Activated CD8-positive, alpha-beta memory T cell treated with anti-CD3 and anti-CD28 coated beads, Interleukin-2, amount 50 U/mL, for 1 hour (primary cell): Measurements from ENCODE around the gene LHPP.

Source experiments
- DNase-seq: peaks from one replicate; pipeline ENCODE4 v3.0.0-alpha.2; 2020; ENCODE audit errors: extremely low read depth

LHPP gene

GRCh38 chr10:124447751-124448466, 13.7 kb upstream of the LHPP start:
- no peak for DNase-seq

- DNase-seq: no peak
These were observed 12.9 kb upstream of the LHPP start for GRCh38 chr10:124448696-124449169.

DNA sequence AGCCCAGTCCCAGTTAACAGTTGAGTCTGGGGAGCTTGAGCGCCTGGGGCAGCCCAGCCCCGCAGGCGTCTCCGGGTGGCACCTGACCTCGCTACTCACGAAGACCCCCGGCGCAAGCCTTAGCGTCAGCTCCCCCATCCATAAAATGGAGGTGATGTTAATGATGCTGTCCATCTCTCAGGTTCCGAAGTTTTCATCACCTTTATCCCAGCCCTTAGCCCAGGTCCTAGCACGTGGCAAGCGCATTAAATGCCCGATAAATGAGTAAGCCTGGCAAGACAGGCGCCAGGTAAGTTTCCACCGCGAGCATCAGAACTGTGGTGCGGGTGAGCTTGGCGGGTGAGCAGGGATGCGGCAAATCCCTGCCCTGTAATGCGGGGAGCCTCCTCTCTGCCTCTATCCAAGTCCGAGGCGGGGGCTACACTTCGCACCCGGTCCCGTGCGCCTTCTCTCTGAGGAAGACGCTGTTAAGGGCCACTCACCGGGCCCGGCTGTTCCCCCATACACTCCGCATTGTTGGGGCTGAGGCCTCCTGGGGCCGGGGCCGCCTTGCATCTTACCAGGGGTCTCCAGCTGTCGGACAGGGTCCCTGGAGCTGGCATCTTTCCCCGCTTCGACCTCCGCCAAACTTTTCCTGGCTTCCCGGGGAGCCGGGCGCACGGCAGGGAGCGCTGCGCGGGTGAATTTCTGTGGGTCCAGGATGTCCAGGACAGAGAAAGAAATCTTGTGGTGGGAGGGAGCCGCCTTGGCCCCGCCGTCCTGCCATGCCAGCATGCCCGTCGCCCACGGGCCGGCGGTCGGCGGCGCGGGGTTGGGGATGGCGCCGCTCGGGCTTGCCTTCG, 12.2 kb upstream of the LHPP start:
- no peak for DNase-seq

DNA sequence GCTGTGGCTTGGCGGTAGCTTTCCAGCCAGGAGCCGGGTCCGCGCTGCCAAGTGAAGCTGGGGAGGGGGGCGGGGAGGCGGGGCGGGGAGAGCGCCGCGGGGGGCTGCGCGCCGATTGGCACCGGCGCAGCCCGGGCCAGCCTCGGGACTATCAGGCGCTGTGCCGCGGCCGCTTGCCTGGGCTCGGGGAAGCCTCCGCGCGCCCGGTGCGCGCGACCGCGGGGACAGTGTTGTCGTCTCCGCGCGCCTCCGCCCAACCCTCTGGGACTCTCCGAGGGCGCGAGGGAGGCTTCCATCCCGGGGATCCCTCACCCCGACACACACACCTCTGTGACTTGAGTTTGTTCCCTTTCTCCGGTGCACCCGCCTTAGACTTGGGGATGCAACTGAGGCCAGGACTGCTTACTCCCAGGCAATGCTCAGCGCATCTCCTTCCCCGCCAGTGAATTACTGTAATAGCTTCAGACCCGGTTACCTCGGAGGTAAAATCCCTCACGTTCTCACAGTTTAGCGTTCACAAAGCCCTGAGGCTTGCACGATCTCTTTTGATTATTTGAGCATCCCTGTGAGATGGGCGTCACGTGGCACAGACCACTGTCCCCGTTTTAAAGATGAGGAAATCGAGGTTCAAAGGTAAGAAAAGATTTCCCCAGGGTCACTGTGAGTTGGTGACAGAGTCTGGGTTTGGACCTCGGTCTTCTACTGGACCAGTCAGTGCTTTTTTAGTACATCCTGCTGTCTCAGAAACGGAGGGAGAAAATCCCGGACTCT, 11.4 kb upstream of the LHPP start, which contains the start of gene NKX1-2:
TSS of gene NKX1-2 (minus strand) at position 24 of the 771 bp plus-strand sequence. CDS start 92 bp downstream, outside the sequence.
- DNase-seq: no peak

GRCh38 chr10:124450783-124451057, 10.9 kb upstream of the LHPP start:
- no peak for DNase-seq

DNA sequence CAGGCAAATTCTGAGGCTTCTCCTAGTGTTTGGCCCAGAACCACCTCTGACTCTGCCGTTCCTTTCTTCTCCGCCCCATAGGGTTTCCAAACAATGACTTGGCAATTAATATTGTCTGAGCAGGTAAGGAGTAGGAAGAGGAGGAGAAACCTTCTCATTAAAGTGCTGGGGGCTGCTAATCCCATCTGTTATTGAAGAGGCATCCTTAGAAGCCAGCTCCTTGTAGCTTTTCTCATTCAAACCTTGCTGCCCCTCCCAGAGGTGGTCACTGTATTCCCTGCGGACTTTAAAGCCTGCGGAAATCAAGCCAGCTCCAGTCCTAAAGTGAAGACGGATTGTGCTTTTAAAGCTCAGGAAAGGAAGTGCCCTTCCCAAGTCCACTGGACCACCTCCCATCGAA, 10.3 kb upstream of the LHPP start:
- no peak for DNase-seq

- DNase-seq: no peak
These were observed 7.5 kb upstream of the LHPP start for GRCh38 chr10:124453960-124454610.

DNA sequence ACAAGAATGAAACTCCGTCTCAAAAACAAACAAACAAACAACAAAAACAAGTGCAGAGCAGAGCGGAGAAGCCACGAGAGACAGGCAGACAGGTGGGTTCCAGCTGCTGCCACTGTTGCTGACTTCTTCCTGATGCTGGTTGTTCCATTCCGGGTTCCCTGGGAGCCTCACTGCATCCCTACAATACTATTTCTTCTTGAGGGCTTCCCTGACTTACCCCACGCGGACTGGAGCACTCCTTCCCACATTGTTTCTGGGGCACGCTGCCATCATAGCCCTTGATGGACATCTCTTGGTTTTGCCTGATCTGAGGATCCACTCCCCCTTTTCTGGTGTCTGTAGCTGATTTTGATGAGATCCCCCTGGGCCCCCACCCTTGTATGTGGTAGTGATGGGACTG, 6.2 kb upstream of the LHPP start:
- no peak for DNase-seq

GRCh38 chr10:124458473-124458872, 3.1 kb upstream of the LHPP start:
- no peak for DNase-seq

DNA sequence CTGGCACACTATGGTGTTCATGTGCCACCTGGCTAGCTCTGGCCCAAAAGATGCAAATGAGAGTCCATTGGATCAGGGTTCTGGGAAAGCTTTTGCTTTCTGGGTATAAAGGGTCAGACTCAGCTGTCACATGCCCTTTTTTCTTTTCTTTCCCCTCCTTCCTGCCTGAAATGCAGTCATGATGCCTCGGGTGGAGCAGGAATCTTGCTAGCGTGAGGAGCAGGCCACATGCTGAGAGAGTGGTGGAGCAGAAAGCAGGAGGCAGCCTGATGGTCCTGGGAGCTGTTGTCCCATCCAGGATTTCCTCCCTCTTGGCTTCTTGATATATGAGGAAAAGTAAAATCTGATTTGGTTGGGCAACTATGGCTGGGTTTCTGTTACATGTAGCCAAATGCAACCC, 2.7 kb upstream of the LHPP start:
- DNase-seq: no peak

DNA sequence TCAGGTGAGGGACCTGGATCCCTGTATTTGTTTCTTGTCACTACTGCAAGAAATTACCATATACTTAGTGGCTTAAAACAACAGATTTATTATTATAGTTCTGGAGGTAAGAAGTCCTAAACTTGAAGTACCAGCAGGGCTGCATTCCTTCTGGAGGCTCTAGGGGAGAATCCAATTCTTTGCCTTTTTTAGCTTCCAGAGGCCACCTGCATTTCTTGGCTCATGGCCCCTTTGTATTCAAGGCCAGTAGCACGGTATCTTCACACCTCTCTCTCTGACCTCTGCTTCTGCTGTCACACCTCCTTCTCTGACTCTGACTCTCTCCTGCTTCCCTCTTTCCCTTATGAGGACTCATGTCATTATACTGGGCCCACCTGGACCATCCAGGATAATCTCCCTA, 2.2 kb upstream of the LHPP start:
- DNase-seq: no peak

DNA sequence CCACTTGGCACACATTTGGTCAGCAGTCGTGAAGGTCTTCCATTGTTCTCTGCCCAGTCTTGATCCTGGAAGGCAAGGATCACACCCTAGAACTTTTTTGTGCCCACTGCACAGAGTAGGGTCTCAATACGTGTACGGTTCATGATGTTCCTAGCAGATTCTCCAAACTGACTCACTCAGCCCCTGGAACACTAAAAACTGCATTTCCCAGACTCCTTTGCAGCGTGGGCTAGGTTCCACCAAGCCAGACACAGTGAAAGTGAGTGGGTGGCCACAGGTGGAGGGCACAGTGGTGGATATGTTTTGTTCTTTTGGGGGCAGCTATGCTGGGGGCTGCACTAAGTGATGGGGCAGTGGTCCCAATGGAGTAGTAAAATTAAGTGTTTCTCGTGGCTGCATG, 1.5 kb upstream of the LHPP start:
- no peak for DNase-seq

DNA sequence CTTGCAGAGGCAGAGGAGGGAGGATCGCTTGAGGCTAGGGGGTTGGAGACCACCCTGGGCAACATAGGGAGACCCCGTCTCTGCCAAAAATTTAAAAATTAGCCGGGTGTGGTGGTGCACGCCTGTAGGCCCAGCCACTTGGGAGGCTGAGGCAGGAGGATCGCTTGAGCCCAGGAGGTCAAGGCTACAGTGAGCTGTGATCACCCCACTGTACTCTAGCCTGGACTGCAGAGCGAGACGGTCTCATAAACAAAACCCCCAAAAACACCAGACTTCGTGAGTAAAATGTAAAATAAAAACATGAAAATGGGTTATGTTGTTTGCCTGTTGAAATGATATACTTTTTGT, 699 bp downstream of the LHPP start:
- no peak for DNase-seq

GRCh38 chr10:124464028-124464965, 2.7 kb downstream of the LHPP start:
- no peak for DNase-seq

GRCh38 chr10:124465003-124465776, 3.6 kb downstream of the LHPP start:
- DNase-seq: no peak

- DNase-seq: no peak
These were observed 4.3 kb downstream of the LHPP start for GRCh38 chr10:124465777-124466488.

- DNase-seq: no peak
These were observed 5.5 kb downstream of the LHPP start for GRCh38 chr10:124467165-124467564.

DNA sequence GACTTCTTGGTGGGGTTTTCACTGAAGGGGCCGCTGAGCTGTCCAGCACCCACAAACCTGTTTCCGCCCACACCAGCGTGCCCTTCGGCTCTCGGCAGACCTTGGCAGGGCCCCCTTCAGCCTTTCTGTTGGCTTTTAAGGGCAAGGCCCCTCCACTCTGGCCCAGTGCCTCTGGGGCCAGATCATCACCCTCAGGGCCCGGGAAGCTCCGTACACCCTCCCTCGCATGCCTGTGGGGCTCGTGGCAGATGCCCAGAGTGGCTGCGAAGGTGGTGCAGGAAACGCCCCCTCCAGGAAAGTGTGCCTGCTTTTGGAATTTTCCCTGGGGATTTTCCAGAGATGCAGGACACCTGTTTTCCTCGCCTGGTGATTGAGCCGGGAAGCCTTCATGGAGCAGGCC, 7.0 kb downstream of the LHPP start:
- no peak for DNase-seq

DNA sequence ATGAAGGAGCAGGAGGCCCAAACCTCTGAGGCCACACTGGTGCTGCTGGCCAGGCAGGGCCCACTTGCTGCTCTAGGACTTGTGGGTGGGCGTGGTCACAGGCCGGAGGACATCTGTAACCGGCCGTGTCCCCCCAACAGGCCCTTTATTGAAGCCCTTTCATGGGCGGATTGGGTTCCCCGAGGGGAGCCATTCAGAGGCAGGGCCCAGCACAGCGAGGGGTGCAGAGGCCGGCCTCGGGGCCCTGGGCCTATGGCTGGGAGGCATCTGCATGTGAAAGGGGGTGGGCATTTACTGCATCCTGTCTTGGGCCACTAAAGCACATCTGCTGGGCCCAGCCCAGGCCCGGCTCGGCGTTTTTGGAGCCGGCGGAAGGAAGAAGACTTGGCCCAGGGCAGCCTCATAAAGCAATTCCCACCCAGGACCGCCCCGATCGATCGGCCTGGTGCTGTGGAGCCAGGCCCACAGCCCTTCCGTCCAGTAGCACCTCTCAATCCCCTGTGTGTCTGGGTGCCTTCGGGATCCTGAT, 8.4 kb downstream of the LHPP start:
- no peak for DNase-seq
